Measurements from ENCODE around the gene SFXN5.

DNA sequence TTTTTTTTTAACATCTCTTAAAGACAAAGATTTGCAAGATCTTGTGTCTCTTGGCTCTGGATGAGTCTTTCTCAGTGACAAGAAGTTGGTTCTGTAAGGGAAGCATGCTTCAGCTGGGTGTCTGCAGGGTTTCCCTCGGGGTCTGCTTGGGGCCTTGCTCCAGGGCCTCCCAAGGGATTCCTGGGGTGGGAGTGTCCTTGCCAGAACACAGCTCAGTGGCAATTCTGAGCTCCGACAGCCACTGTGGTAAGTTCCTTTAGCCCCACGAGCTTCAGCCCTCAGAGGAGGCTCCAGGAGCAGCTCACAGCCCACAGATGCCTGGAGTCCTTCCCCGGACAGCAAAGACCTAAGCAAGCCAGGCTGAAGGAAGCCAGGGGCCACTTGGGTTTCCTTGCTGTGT lies 101.8 kb downstream of the SFXN5 start:
- TF ChIP-seq, protein P1, sequence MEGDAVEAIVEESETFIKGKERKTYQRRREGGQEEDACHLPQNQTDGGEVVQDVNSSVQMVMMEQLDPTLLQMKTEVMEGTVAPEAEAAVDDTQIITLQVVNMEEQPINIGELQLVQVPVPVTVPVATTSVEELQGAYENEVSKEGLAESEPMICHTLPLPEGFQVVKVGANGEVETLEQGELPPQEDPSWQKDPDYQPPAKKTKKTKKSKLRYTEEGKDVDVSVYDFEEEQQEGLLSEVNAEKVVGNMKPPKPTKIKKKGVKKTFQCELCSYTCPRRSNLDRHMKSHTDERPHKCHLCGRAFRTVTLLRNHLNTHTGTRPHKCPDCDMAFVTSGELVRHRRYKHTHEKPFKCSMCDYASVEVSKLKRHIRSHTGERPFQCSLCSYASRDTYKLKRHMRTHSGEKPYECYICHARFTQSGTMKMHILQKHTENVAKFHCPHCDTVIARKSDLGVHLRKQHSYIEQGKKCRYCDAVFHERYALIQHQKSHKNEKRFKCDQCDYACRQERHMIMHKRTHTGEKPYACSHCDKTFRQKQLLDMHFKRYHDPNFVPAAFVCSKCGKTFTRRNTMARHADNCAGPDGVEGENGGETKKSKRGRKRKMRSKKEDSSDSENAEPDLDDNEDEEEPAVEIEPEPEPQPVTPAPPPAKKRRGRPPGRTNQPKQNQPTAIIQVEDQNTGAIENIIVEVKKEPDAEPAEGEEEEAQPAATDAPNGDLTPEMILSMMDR (IDR thresholded peaks at IDR 0.05; ENCODE audit: insufficient read depth, low read length, poor library complexity, severe bottlenecking): no peak
- TF ChIP-seq EZH2phosphoT487 (conservative IDR thresholded peaks at IDR 0.05; ENCODE audit: low read length): no peak
